Measurements from ENCODE around the gene GAMT.

Gene GAMT

DNA sequence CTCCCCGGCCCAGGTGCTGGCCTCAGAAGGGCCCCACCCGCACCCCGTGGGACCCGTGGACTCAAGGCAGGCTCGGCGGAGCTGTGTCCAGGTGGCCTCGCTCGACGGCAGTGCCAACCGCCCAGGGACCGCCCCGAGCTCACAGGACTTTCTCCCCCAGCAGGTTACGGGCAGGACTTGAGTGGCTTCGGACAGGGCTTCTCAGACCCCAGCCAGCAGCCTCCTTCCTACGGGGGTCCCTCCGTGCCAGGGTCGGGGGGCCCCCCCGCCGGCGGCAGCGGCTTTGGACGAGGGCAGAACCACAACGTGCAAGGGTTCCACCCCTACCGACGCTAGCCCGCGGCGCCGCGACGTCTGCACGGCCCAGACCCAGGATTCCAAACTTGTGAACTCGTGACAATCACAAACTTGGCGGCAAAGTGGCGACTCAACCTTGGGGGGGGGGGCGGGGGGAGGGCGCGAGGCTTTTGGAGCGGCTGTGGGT, 33.3 kb upstream of the GAMT start:
- FAIRE-seq (no peak), DNase-seq (ENCODE audit: extremely low spot score, insufficient read length, low read depth) (no peak)

GRCh38 chr19:1434040-1434366, 32.7 kb upstream of the GAMT start:
- FAIRE-seq, result no peak
- DNase-seq (ENCODE audit: extremely low spot score, insufficient read length, low read depth), result no peak

DNA sequence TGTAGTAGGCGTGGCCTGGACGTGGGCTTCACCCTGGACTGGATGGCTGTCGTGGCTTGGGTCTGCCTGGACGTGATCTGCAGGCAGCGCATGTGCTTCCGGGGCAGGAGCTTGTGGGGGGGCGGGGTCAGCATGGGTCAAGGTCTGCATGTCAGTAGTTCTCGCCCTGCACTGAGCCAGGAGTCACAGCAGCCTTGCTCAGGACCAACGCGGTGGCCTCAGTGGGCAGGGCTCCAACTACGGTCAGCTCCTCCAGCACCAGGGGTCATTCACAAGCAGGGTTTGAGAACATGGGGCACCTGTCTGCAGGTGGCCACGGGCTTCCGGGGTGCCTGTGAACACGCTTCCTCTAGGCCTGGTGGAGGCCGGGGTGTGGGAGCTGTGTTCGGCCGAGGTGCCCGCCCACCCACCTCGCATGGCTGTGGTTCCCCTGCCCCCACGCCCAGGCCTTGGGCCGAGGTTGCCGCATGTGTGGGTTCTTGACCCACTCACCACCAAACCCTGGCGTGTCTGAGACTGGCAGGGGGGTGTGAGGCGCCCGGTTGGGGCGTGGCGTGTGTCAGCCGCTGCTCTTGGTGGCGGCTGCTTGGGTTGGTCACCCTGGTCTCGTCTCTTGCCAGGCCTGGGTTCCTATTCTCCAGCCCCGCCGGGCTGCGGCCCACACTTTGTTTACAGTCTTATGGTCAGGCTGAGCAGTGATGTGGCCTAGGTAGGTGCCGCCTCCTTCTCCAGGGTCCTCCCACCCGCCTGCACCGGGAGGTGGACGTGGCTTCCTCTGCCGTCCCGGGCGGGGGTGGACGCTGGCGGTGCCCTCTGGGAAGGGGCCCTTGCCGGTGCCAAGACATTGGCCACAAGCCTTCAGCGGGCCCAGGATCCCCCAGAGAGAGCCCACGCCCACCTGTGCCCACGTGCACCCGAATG, 32.0 kb upstream of the GAMT start:
- DNase-seq (ENCODE audit: extremely low spot score, insufficient read length, low read depth), result no peak
- FAIRE-seq, result no peak

DNA sequence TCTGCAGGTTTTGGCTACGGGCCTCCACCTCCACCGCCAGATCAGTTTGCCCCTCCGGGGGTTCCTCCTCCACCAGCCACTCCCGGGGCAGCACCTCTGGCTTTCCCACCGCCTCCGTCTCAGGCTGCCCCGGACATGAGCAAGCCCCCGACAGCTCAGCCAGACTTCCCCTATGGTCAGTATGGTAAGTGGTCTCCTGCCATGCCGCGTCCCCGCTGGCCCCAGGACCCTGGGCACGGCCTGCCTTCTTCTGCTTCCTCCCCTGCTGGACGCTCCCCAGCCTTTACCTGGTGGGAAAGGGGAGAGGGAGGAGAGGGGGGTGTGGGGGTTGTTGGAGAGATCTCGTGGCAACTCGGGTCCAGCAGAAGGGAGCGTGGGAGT, 31.2 kb upstream of the GAMT start:
- DNase-seq (ENCODE audit: extremely low spot score, insufficient read length, low read depth) (no peak), FAIRE-seq (no peak)

DNA sequence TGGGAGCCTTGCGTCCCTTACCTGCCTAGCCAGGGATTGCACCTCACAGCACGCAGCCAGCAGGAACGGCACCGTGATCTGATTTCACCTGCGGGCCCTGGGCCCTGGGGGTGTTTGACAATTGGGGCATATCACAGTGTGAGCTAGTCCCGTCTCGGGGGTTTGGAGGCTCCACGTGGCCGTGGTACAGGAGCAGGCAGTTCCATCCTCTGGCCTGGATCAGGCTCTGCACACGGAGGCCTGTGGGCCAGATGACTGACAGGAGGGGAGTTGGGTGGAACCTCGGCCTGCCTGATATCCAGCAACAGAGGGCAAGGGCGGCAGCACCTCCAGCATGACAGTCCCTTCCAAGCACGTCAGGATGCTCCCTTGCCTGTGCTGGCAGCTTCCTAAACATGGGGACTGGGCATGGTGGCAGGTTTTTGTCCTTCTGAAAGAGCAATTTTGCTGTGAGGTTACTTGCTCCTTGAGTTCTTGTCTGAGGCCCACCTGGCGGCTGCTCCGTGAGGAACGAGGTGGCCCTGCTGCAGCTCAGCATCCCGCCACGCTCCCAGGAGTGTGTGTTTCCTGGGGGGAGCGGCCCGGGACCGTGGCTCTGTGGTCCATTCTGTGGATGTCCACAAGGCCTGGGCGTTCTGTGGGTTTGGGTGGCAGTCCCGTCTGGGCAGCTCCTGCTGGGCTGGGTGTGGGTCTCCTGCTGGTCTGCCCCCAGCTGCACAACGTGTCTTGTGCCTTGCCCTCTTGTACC, 30.6 kb upstream of the GAMT start:
- DNase-seq (ENCODE audit: extremely low spot score, insufficient read length, low read depth) (no peak), FAIRE-seq (no peak)

- FAIRE-seq (no peak), DNase-seq (ENCODE audit: extremely low spot score, insufficient read length, low read depth) (no peak)
Observed at GRCh38 chr19:1430246-1430645, 28.9 kb upstream of the GAMT start.

DNA sequence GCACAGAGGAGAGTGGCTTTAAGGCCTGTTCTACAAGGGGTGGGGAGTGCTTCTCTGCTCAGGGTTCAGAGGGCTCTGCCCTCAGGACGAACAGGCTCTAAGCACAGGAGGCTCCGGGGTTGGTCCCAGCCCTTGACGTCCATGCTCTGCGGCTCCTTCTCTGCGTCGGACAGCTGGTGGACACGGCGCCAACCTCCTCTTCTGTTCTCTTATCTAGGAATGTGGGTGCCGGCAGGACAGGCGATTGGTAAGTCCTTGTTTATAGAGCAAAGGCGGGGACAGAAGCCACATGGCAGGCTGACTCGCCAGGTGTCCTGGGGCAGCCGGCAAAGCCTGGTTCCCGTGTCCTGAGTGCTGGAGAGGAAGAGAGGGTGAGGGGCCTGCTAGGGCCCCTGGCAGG, 28.4 kb upstream of the GAMT start:
- no peak for FAIRE-seq
- no peak for DNase-seq (ENCODE audit: extremely low spot score, insufficient read length, low read depth)

DNA sequence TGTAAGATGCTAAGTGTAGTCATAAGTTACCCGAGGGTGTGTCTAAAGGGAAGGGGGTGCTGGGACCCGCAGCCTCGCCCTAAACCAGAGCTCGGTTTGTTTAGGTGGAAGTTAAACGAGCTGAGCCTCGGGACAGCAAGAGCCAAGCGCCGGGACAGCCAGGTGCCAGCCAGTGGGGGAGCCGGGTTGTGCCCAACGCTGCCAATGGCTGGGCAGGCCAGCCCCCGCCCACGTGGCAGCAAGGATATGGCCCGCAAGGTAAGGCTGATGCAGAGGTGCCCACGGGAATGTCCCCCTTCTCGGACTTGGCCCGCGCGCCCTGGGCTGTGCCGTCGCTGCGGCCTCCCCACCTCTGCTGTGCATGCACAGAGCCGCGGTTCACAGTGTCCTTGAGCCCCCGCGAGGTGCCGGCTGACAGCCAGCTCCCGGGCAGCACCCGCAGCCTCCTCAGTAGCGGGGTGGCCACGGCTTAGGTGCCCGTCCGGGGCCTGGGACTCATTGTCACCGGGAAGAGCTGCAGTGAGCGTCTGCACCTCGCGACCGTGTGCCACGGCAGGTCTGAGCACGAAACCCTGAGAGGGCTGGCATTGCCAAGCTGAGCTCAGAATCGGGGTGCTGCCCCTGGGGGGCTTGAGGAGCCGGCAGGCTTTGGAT, 27.5 kb upstream of the GAMT start:
- DNase-seq (ENCODE audit: extremely low spot score, insufficient read length, low read depth), result no peak
- no peak for FAIRE-seq

- FAIRE-seq (no peak), DNase-seq (ENCODE audit: extremely low spot score, insufficient read length, low read depth) (no peak)
Observed at GRCh38 chr19:1427221-1427920, 26.0 kb upstream of the GAMT start.

- DNase-seq (ENCODE audit: extremely low spot score, insufficient read length, low read depth), result no peak
- no peak for FAIRE-seq
Observed at GRCh38 chr19:1426736-1427135, 25.4 kb upstream of the GAMT start.

GRCh38 chr19:1425902-1426301, 24.6 kb upstream of the GAMT start:
- no peak for FAIRE-seq

GRCh38 chr19:1425102-1425837, 23.9 kb upstream of the GAMT start:
- DNase-seq (ENCODE audit: extremely low spot score, insufficient read length, low read depth) (no peak), FAIRE-seq (no peak)

More at GRCh38 chr19:1425902-1426301, 24.6 kb upstream of the GAMT start:
- no peak for DNase-seq (ENCODE audit: extremely low spot score, insufficient read length, low read depth)

GRCh38 chr19:1424192-1424955, 23.0 kb upstream of the GAMT start:
- no peak for DNase-seq (ENCODE audit: extremely low spot score, insufficient read length, low read depth)
- no peak for FAIRE-seq

DNA sequence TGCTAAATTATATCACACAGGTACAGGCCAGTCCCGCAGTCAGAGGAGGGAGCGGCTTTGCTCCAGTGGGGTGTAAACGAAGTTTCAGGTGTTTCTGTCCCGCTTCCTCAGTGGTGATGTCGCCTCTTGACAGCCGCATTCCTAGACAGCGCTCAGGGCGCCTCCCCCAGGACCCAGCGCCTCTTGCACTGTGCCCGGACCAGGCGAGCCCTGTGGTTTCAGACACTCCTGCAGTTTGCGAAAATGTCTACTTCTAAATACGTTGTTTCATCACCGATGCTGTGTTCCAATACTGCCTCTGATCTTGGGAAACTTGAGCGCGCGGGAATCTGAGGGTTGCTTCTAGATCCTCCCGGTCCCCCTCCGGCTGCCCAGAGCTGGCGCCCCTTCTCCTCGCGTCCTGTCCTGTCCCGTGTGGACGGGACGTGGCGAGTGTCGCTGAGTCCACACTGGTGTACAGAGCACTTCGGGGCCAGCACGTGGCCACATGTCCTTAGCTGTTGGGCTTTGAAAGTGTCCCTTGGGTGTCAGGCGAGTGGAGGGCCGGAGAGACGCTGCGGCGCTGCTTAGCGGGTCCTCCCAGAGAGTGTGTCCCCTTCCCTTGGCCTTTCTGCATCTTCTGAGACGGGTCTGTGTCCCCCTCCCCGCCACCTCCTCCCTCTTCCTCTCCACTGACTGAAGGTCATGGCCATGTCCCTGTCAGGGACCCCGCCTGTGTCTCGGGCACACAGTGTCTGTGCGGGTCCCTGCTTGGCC, 22.3 kb upstream of the GAMT start:
- no peak for FAIRE-seq
- no peak for DNase-seq (ENCODE audit: extremely low spot score, insufficient read length, low read depth)

- no peak for FAIRE-seq
- no peak for DNase-seq (ENCODE audit: extremely low spot score, insufficient read length, low read depth)
Observed at GRCh38 chr19:1422943-1423342, 21.6 kb upstream of the GAMT start.

- FAIRE-seq (no peak), DNase-seq (ENCODE audit: extremely low spot score, insufficient read length, low read depth) (no peak)
Observed at GRCh38 chr19:1422360-1422759, 21.0 kb upstream of the GAMT start.

DNA sequence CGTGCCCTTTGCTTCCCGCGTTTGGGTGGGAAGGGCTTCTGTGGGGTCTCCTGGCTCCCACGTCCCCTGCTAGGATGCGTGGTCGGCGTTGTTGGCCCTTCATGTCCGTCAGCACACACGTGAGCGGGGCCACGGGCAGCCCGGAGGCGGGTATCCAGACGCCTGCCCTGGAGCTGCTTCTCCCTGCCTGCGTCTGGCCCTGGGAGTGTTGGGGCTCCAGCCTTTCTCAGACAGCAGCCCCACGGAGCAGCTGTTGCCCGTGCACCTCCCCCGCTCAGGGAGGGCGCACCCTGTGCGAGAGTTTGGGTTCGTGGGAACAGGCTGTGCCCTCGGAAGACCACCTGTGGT, 20.6 kb upstream of the GAMT start:
- DNase-seq (ENCODE audit: extremely low spot score, insufficient read length, low read depth) (no peak), FAIRE-seq (no peak)

- DNase-seq (ENCODE audit: extremely low spot score, insufficient read length, low read depth) (no peak), FAIRE-seq (no peak)
Observed at GRCh38 chr19:1421218-1421957, 20.0 kb upstream of the GAMT start.
